Transverse colon (tissue), 4 donors: Measurements from ENCODE around the gene ZNF326. TPM values are rescaled to one million over a fixed set of nuclear protein-coding genes. Genes with fewer than 3 reads are reported as not detected.

Source experiments
- DNase-seq: peaks from one replicate; pipeline ENCODE4 v3.0.0-alpha.2; 2019
- H3K27ac ChIP-seq, 4 donors: fragments of 200-600 bp; sonication (generic); 2 replicates each; pipeline ENCODE4 v1.5.1; 2016 to 2018; ENCODE audit warnings: inconsistent platforms in 4 of 4
- H3K27me3 ChIP-seq: fragments of 200-600 bp; sonication (generic); 2 replicates; pipeline ENCODE4 v1.5.1; 2017; ENCODE audit warnings: inconsistent platforms
- H3K36me3 ChIP-seq, 4 donors: fragments of 200-600 bp; sonication (generic); 2 replicates each; pipeline ENCODE4 v1.5.1; 2017 to 2019; ENCODE audit warnings: inconsistent platforms in 4 of 4
- H3K4me1 ChIP-seq, 4 donors: fragments of 200-600 bp; sonication (generic); 2 replicates each; pipeline ENCODE4 v1.5.1; 2017 to 2020; ENCODE audit warnings: inconsistent platforms in 4 of 4
- H3K4me3 ChIP-seq, 4 donors: fragments of 200-600 bp; sonication (generic); 1 replicate in 1 of 4; 2 replicates in 3 of 4; pipeline versions ENCODE4 v1.5.1 to v1.6.1; 2017 to 2019; ENCODE audit warnings: inconsistent platforms in 4 of 4
- H3K9me3 ChIP-seq, 2 donors: fragments of 200-600 bp; sonication (generic); 2 replicates each; pipeline ENCODE4 v1.5.1; 2017 to 2019; ENCODE audit warnings: inconsistent platforms in 2 of 2
- EP300 ChIP-seq: sonication (generic); formaldehyde crosslinking; IDR thresholded peaks from one replicate; pipeline ENCODE4 v1.6.1; 2017; ENCODE audit warnings: antibody characterized with exemption, low read depth
- POLR2A ChIP-seq: fragments of 450-650 bp; IDR thresholded peaks from one replicate; pipeline ENCODE4 v1.6.1; 2016; ENCODE audit warnings: antibody characterized with exemption, mild to moderate bottlenecking, moderate library complexity
- POLR2AphosphoS5 ChIP-seq, 3 donors: sonication (generic); formaldehyde crosslinking; IDR thresholded peaks; one replicate each; pipeline ENCODE4 v1.6.1; 2016; ENCODE audit warnings: antibody characterized with exemption in 3 of 3
- WGBS, 2 donors: methylation state at CpG; one replicate each; pipeline ENCODE4 v1.1.5; 2018; ENCODE audit warnings: low coverage in 1 of 2; 5-methylcytosine and 5-hydroxymethylcytosine counted together
- in situ Hi-C, 4 donors: fragments of 200-750 bp; cut with MboI; loops; one replicate each; pipeline versions ENCODE4 v1.15.0 to v1.15.1; 2017; ENCODE audit warnings: low sequenced_read_pairs in 3 of 4, low pct_ligation_motif_present in 1 of 4, low pct_unique_long_range_greater_than_20kb in 1 of 4
- intact Hi-C: fragments of 100-400 bp; cut with DNase I; formaldehyde crosslinking; loops from one replicate; pipeline ENCODE4 v1.15.1; 2023; ENCODE audit warnings: low total_unique reads
- total RNA-seq, 4 donors: library from RNA; depleted of rRNA; stranded (reverse); fragments of >200 nt; gene quantifications; one replicate each; pipeline ENCODE4 v1.1.0, GENCODE V29; 2016
- TF ChIP-seq, protein P1 (sequence below), 5 experiments: fragments of 200-600 bp in 3 of 5; fragments of 450-650 bp in 2 of 5; sonication (generic) in 3 of 5; IDR thresholded peaks; 1 replicate in 2 of 5; 2 replicates in 3 of 5; pipeline ENCODE4 v1.5.1; 2016 to 2017; ENCODE audit warnings: antibody characterized with exemption in 5 of 5, inconsistent platforms in 3 of 5, mild to moderate bottlenecking in 2 of 5, moderate library complexity in 1 of 5

ZNF326 gene
- total RNA-seq, 4 donors from 2014 or later = 32.4 to 59.1 (median 39.9) TPM

DNA sequence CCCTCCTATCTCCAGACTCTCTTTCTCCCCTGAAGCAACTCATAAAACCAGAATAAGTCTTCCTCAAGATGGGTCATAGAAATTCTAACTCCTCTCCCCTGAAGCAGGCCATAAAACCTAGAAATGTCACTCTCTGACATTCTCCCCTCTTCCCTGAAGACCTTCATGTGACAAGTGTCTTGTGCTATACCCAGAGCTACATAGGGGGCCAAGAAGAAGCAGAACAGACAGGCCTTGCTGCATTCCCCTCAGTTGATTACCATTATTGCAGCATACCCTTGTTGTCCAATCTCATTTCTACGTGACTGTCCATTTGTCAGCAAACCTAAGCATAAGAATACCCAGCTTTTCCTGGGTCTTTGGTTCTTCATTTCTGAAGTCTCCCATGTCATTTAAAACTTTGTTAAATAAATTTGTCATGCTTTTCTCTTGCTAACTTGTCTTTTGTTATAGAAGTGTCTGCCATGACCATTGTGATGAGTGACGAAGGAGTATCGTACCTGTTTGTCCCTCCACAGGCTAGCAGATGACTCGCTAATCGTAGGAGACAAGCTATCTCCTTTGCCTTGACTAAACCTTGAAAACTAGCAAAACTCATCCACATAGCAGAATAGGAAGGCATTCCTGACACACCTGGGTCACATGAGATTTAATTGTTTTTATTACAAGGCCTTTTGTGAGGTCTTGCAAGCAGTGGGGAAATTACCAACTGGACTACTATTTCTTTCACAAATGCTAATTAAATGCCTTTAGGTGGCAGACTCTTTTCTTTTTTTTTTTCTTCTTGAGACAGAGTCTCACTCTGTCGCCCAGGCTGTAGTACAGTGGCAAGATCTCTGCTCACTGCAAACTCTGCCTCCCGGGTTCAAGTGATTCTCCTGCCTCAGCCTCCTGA, 39.4 kb upstream of the ZNF326 start:
- in situ Hi-C loops (no loop called here), intact Hi-C loops (no loop called here)
- Histone ChIP-seq H3K4me3 (no peak overlapping the region), H3K9me3 (no peaks in the 10 kb centered on the region), H3K27me3 (no peaks in the 10 kb centered on the region), H3K27ac (no peak overlapping the region), H3K4me1 (peaks cover 0 to 31% (median 8%) of the 10 kb centered on the region in 4 donors), H3K36me3 (no peaks in the 10 kb centered on the region)
- 96 to 97% methylated on average over 6 to 7 of the region's 7 CpGs for WGBS, 2 donors
- no peak for TF ChIP-seq EP300
- DNase-seq = no peak

DNA sequence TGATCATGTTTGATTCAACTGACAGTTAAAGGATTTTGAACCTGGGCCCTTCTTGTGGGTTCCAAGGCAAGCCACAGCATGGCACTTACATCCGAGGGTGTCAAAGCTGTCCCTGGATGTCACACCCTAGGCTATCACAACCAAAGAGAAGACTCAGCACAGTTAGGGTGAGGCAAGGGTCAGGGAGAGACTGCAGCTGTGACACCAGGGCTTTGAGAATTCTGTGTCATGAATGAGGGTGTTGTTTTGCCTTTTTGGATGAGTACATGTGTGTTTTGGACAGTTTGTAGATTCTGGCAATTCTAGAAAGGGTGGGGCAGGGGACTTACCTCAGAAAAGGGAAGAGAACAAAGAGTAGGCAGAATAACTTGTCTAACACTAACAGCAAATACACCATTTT, 37.8 kb upstream of the ZNF326 start:
- DNase-seq = no peak
- intact Hi-C loops (no loop called here), in situ Hi-C loops (no loop called here)
- H3K9me3 ChIP-seq = no peaks in the 10 kb centered on the region
- H3K27ac ChIP-seq = no peak overlapping the region
- peaks cover 0 to 27% (median 8%) of the 10 kb centered on the region in 4 donors for H3K4me1 ChIP-seq
- H3K36me3 ChIP-seq = no peaks in the 10 kb centered on the region
- TF ChIP-seq, protein P1, sequence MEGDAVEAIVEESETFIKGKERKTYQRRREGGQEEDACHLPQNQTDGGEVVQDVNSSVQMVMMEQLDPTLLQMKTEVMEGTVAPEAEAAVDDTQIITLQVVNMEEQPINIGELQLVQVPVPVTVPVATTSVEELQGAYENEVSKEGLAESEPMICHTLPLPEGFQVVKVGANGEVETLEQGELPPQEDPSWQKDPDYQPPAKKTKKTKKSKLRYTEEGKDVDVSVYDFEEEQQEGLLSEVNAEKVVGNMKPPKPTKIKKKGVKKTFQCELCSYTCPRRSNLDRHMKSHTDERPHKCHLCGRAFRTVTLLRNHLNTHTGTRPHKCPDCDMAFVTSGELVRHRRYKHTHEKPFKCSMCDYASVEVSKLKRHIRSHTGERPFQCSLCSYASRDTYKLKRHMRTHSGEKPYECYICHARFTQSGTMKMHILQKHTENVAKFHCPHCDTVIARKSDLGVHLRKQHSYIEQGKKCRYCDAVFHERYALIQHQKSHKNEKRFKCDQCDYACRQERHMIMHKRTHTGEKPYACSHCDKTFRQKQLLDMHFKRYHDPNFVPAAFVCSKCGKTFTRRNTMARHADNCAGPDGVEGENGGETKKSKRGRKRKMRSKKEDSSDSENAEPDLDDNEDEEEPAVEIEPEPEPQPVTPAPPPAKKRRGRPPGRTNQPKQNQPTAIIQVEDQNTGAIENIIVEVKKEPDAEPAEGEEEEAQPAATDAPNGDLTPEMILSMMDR (IDR thresholded peaks at IDR 0.05) = no peak
- TF ChIP-seq EP300 (no peak), POLR2A (no peak), POLR2AphosphoS5 (IDR thresholded peaks at IDR 0.05) (no peak)
- H3K27me3 ChIP-seq = no peaks in the 10 kb centered on the region
- 56% methylated on average over 1 of the region's 1 CpG; no CpG with 5 or more reads in 1 of the 2 donors for WGBS, 2 donors
- H3K4me3 ChIP-seq = no peak overlapping the region

DNA sequence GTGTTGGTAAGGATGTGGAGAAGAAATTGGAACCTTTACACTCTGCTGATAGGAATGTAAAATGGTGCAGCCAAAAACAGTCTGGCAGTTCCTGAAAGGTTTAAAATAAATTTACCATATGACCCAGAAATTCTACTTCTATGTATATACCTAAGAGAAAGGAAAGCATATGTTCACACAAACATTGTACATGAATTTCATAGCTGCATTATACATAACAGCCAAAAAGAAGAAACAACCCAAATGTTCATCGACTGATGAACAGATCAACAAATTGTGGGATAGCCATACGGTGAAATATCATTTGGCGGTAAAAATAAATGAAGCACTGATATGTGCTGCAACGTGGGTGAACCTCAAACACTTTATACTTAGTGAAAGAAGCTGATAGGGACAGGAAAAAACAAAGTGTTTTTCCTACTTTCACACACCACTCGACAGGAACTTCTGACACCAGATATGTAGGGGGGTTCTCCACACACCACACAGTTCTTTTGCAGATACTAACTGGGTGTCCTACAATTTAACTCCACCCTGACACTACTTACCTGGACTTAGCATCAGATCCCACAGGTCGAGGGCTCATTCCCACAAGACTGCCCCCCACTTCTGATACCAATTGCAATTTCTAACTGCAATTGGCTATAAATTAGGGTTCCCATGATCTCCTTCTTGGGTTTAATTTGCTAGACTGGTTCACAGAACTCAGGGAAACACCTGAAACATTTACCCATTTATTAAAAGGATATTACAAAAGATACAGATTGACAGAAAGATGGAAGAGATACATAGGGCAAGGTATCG, 35.9 kb upstream of the ZNF326 start:
- WGBS, 2 donors = 83 to 90% methylated on average over 5 to 7 of the region's 7 CpGs
- no peak overlapping the region for H3K4me3 ChIP-seq
- H3K36me3 ChIP-seq = no peaks in the 10 kb centered on the region
- no peak for DNase-seq
- peaks cover 0 to 13% (median 0%) of the 10 kb centered on the region in 4 donors for H3K4me1 ChIP-seq
- intact Hi-C loops = no loop called here
- TF ChIP-seq POLR2AphosphoS5 (IDR thresholded peaks at IDR 0.05) (no peak), EP300 (no peak), POLR2A (no peak)
- TF ChIP-seq, protein P1 (IDR thresholded peaks at IDR 0.05) = no peak
- H3K27me3 ChIP-seq = no peaks in the 10 kb centered on the region
- in situ Hi-C loops = no loop called here
- no peak overlapping the region for H3K27ac ChIP-seq
- no peaks in the 10 kb centered on the region for H3K9me3 ChIP-seq

DNA sequence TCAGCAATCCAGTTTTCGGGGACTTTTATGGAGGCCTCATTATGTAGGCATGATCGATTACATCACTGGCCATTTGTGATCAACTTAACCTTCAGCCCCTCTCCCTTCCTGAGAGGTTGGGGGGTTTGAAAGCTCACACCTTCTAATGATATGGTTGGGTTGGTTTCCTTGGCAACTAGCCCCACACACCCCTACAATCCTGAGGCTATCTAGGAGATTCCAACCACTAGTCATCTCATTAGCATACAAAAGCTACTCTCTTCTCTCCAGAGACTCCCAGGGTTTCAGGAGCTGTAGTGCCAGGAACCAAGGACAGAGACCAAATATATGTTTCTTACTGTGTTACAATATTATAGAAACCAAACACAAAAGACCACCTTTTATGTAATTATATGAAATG, 35.2 kb upstream of the ZNF326 start:
- no peaks in the 10 kb centered on the region for H3K9me3 ChIP-seq
- in situ Hi-C loops = no loop called here
- no peaks in the 10 kb centered on the region for H3K27me3 ChIP-seq
- H3K36me3 ChIP-seq = no peaks in the 10 kb centered on the region
- no peak overlapping the region for H3K27ac ChIP-seq
- intact Hi-C loops = no loop called here
- no peak for TF ChIP-seq EP300
- no peak for TF ChIP-seq POLR2AphosphoS5 (IDR thresholded peaks at IDR 0.05)
- TF ChIP-seq, protein P1 (IDR thresholded peaks at IDR 0.05) = no peak
- WGBS, 2 donors = 90 to 95% methylated on average over 2 of the region's 2 CpGs
- peaks cover 0 to 11% (median 0%) of the 10 kb centered on the region in 4 donors for H3K4me1 ChIP-seq
- DNase-seq = no peak
- no peak overlapping the region for H3K4me3 ChIP-seq
